Sciatic nerve (tissue), 2 donors: Measurements from ENCODE around the gene CDH8. TPM values are rescaled to one million over a fixed set of nuclear protein-coding genes. Genes with fewer than 3 reads are reported as not detected.

Experiments
- ATAC-seq: fragments of 200-7000 bp; cut with Tn5 transposase; one replicate; pipeline ENCODE4 v1.9.1; 2020; ENCODE audit warnings: mild to moderate bottlenecking, moderate library complexity
- DNase-seq: peaks from one replicate; pipeline ENCODE4 v3.0.0-alpha.2; 2020; ENCODE audit warnings: low spot score
- intact Hi-C: fragments of 100-400 bp; cut with DNase I; formaldehyde crosslinking; loops from one replicate; pipeline ENCODE4 v1.14.2; 2022
- total RNA-seq: library from RNA; stranded (reverse); fragmentation: NEBNext Ultra II Directional; extraction: Animal tissue kit (Norgen Biotek cat#: 25700); gene quantifications from one replicate; pipeline ENCODE4 v1.2.1, GENCODE V29; 2021
- donor health status: DM: no; HTN: no; CAD: no.
- donor health status: DM: no; HTN: no; CAD: no.

Gene CDH8
- total RNA-seq, 1 donor from 2014 or later: not detected

GRCh38 chr16:61891460-61891859, 144.8 kb downstream of the CDH8 start:
- DNase-seq (no peak), ATAC-seq (no peak)
- intact Hi-C loops: no loop called here

- intact Hi-C loops: no loop called here
- ATAC-seq: no peak
These were observed 145.9 kb downstream of the CDH8 start for GRCh38 chr16:61890386-61890785.

GRCh38 chr16:61887903-61888302, 148.3 kb downstream of the CDH8 start:
- DNase-seq (no peak), ATAC-seq (peak; percentile 52)
- intact Hi-C loops: no loop called here

More at GRCh38 chr16:61890386-61890785, 145.9 kb downstream of the CDH8 start:
- no peak for DNase-seq

GRCh38 chr16:61885343-61885742, 150.9 kb downstream of the CDH8 start:
- intact Hi-C loops: no loop called here
- DNase-seq (no peak), ATAC-seq (no peak)

GRCh38 chr16:61879306-61879705, 156.9 kb downstream of the CDH8 start:
- intact Hi-C loops: no loop called here
- ATAC-seq: no peak
- no peak for DNase-seq

- intact Hi-C loops: no loop called here
- no peak for ATAC-seq
- no peak for DNase-seq
These were observed 158.8 kb downstream of the CDH8 start for GRCh38 chr16:61877436-61877835.

GRCh38 chr16:61872778-61873119, 163.5 kb downstream of the CDH8 start:
- intact Hi-C loops: no loop called here
- ATAC-seq: no peak
- DNase-seq: no peak

GRCh38 chr16:61871837-61872777, 164.1 kb downstream of the CDH8 start:
- intact Hi-C loops: no loop called here
- ATAC-seq: no peak
- DNase-seq: no peak

- ATAC-seq (no peak), DNase-seq (no peak)
- intact Hi-C loops: no loop called here
These were observed 173.8 kb downstream of the CDH8 start for GRCh38 chr16:61862221-61863155.

GRCh38 chr16:61858988-61859387, 177.2 kb downstream of the CDH8 start:
- intact Hi-C loops: no loop called here
- DNase-seq: no peak
- ATAC-seq: no peak

- intact Hi-C loops: no loop called here
- no peak for ATAC-seq
These were observed 193.6 kb downstream of the CDH8 start for GRCh38 chr16:61842666-61843065.

GRCh38 chr16:61836804-61837393, 199.3 kb downstream of the CDH8 start:
- DNase-seq (no peak), ATAC-seq (no peak)
- intact Hi-C loops: no loop called here

More at GRCh38 chr16:61842666-61843065, 193.6 kb downstream of the CDH8 start:
- no peak for DNase-seq

GRCh38 chr16:61834082-61834481, 202.2 kb downstream of the CDH8 start:
- DNase-seq (no peak), ATAC-seq (no peak)
- intact Hi-C loops: no loop called here

- intact Hi-C loops: no loop called here
- ATAC-seq: no peak
These were observed 204.8 kb downstream of the CDH8 start for GRCh38 chr16:61831351-61831917.

GRCh38 chr16:61829631-61830030, 206.6 kb downstream of the CDH8 start:
- no peak for DNase-seq
- intact Hi-C loops: no loop called here

More at GRCh38 chr16:61831351-61831917, 204.8 kb downstream of the CDH8 start:
- DNase-seq: no peak

GRCh38 chr16:61823326-61823725, 212.9 kb downstream of the CDH8 start:
- ATAC-seq (no peak), DNase-seq (no peak)
- intact Hi-C loops: no loop called here

More at GRCh38 chr16:61829631-61830030, 206.6 kb downstream of the CDH8 start:
- no peak for ATAC-seq

GRCh38 chr16:61820820-61821219, 215.4 kb downstream of the CDH8 start:
- no peak for ATAC-seq
- intact Hi-C loops: no loop called here
- DNase-seq: no peak

GRCh38 chr16:61820398-61820797, 215.8 kb downstream of the CDH8 start:
- intact Hi-C loops: no loop called here
- ATAC-seq: no peak

GRCh38 chr16:61818850-61819249, 217.4 kb downstream of the CDH8 start:
- no peak for DNase-seq
- no peak for ATAC-seq
- intact Hi-C loops: no loop called here

More at GRCh38 chr16:61820398-61820797, 215.8 kb downstream of the CDH8 start:
- DNase-seq: no peak
